Cardiac muscle cell (in vitro differentiated cells and primary cell): ENCODE data around the gene PNMA1. TPM values are rescaled to one million over a fixed set of nuclear protein-coding genes. Genes with fewer than 3 reads are reported as not detected.
A peak's percentile ranks its signal among the peaks of the same experiment; 100 is the strongest.

ENCODE experiments used
- DNase-seq, 2 donors: peaks; one replicate each; pipeline versions ENCODE4 v3.0.0 to v3.0.0-alpha.2; 2010 to 2017; ENCODE audit warnings: low read depth in 1 of 2, low spot score in 1 of 2
- H3K27ac ChIP-seq: fragments of 200-600 bp; sonication (generic); 2 replicates; pipeline ENCODE4 v1.5.1; 2016
- H3K27me3 ChIP-seq: fragments of 200-600 bp; sonication (generic); 2 replicates; pipeline ENCODE4 v1.6.0; 2016; ENCODE audit warnings: control low read depth
- H3K36me3 ChIP-seq: fragments of 200-600 bp; sonication (generic); 2 replicates; pipeline ENCODE4 v1.5.1; 2016; ENCODE audit warnings: control low read depth
- H3K4me1 ChIP-seq: fragments of 200-600 bp; sonication (generic); 2 replicates; pipeline ENCODE4 v1.8.1; 2017; ENCODE audit warnings: low read depth, mild to moderate bottlenecking, mixed run types
- H3K4me3 ChIP-seq: fragments of 200-600 bp; sonication (generic); 2 replicates; pipeline ENCODE4 v1.5.1; 2016; ENCODE audit warnings: mild to moderate bottlenecking
- H3K9me3 ChIP-seq: fragments of 200-600 bp; sonication (generic); 2 replicates; pipeline ENCODE4 v1.5.1; 2017; ENCODE audit warnings: low read depth, mild to moderate bottlenecking, control low read depth
- polyA plus RNA-seq: library from polyadenylated mRNA; unstranded; fragments of >200 nt; fragmentation: Nextera tagmentation; extraction: Ambion mirVana; gene quantifications from 2 replicates; pipeline ENCODE4 v1.2.1, GENCODE V29; 2016
- total RNA-seq: library from RNA; depleted of rRNA; stranded (reverse); fragments of >200 nt; gene quantifications from 2 replicates; pipeline ENCODE4 v1.2.3, GENCODE V29; 2016
- TF ChIP-seq, protein P1 (sequence below): IDR thresholded peaks from 2 replicates; pipeline ENCODE4 v1.5.1; 2012; ENCODE audit warnings: low read depth, mild to moderate bottlenecking, low read length

Gene PNMA1
- total and polyA plus RNA-seq, 2 experiments from 2014 or later = 39.9 to 77.4 TPM

DNA sequence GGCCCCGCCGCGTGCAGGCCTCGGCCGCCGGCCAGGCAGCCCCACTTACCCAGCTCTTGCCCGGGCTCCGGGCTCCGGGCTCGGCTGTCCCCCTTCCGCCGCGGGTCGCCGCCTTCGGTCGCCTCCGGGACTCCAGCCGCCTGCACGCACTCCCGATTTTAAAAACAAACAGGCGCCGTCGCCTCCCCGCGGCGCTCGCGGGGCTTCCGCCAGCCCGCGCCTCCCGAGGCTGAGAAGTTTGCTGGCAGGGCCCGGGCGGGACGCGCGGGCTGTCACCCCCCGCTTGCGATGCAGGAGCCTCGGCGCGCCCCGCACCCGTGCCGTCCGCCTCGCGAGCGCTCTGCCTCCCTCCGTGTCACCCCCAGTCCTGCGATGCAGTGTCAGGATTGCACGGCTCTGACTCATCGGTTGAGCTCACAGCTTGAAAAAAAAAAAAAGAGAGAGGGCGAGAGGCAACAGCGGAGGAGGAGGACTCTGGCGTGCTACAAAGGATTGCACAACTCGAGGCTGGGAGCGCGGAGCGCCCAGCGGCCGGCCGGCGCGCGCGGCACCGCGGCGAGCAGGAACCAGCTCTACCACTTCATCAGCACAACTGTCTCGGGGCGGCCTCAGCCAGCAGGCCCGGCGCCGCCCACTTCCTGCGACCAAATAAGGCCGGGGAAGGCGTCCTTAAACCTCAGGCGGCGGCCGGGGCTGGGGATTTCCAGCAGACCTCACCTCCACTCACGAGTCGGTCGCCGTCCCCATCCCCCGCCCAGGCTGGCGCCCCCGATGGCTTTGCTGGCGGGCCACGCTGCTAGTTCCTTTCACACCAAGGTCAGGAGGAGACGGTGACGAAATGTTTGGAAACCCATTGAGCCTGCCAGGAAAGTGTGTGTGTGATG, 45.8 kb upstream of the PNMA1 start:
- Histone ChIP-seq H3K27ac (peak overlapping the region; percentile 82), H3K4me3 (peak overlapping the region; percentile 63), H3K36me3 (no peaks in the 10 kb centered on the region), H3K27me3 (no peaks in the 10 kb centered on the region), H3K4me1 (peaks cover 44% of the 10 kb centered on the region), H3K9me3 (no peaks in the 10 kb centered on the region)
- TF ChIP-seq, protein P1, sequence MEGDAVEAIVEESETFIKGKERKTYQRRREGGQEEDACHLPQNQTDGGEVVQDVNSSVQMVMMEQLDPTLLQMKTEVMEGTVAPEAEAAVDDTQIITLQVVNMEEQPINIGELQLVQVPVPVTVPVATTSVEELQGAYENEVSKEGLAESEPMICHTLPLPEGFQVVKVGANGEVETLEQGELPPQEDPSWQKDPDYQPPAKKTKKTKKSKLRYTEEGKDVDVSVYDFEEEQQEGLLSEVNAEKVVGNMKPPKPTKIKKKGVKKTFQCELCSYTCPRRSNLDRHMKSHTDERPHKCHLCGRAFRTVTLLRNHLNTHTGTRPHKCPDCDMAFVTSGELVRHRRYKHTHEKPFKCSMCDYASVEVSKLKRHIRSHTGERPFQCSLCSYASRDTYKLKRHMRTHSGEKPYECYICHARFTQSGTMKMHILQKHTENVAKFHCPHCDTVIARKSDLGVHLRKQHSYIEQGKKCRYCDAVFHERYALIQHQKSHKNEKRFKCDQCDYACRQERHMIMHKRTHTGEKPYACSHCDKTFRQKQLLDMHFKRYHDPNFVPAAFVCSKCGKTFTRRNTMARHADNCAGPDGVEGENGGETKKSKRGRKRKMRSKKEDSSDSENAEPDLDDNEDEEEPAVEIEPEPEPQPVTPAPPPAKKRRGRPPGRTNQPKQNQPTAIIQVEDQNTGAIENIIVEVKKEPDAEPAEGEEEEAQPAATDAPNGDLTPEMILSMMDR = no peak
- peak; percentile 96 to 99 for DNase-seq

DNA sequence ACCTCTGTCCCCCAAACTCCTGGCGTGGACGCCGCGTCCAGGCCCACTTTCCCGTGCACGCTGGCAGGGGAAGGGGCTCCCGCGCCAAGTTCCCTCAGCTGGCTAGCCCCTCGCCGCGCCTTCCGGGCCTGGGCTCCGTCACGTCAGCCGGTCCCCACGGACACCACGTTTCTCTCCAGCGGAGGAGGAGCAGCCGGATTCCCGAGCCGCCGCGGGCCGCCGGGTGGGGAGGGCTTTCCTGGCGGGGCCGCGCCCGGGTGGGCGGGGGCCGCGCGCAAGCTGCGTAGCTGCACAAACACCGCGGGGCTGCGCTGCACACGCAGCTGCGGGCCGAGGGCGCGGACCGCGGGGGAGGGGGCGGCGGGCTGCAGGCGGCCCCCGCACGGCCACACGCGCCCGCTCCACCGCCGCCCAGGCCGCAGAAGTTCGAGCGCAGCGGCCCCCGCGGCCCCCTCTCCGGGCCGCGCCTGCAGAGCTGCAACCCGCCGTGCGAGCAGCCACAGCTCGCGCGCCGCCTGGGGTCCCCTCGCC, 45.1 kb upstream of the PNMA1 start:
- peak; percentile 50 to 78 for DNase-seq
- Histone ChIP-seq H3K9me3 (no peaks in the 10 kb centered on the region), H3K36me3 (no peaks in the 10 kb centered on the region), H3K4me1 (peaks cover 45% of the 10 kb centered on the region), H3K27me3 (no peaks in the 10 kb centered on the region), H3K27ac (peak overlapping the region; percentile 82), H3K4me3 (peak overlapping the region; percentile 63)
- TF ChIP-seq, protein P1 = no peak

DNA sequence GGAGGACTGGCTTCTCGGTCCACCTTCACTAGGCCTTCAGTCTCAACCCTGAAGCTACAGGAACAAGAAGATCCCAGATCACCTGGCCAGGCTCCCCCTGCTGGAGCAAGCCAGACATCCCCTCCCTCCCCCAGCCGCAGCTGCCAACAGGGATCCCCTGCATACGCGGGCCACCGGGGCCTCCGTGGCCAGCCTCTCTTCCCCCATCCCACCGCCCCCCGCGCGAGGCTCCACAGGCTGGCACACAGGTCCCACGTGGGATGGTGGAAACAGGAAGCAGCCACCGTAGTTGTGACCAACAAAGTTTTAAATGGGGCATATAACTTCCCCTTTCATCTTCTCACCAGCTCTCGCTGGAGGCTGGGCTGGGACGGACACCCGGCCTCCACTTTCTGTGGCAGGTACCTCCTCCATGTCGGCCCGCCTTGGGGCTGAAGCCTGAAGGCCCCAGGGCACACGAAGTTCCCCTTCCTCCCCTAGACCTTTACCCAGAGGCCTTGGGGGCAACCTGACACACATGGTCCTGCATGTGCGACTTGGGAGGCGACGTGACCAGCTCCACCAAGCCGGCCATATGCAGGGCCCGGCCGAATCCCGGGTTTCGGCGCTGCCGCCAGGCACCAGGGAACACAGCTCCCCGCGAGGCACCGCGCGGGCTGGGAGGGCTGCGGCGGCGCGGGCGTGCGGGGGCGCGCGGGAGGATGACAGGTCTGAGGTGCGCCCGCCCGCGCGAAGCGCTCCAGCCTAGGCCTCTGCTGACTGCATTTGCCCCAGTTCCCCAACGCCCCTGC, 44.4 kb upstream of the PNMA1 start:
- peak; percentile 62 to 70 for DNase-seq
- no peak overlapping the region for H3K27ac ChIP-seq
- no peaks in the 10 kb centered on the region for H3K36me3 ChIP-seq
- H3K4me3 ChIP-seq = peak overlapping the region; percentile 63
- TF ChIP-seq, protein P1 = peak; percentile 65
- no peaks in the 10 kb centered on the region for H3K9me3 ChIP-seq
- peaks cover 51% of the 10 kb centered on the region for H3K4me1 ChIP-seq
- H3K27me3 ChIP-seq = no peaks in the 10 kb centered on the region

DNA sequence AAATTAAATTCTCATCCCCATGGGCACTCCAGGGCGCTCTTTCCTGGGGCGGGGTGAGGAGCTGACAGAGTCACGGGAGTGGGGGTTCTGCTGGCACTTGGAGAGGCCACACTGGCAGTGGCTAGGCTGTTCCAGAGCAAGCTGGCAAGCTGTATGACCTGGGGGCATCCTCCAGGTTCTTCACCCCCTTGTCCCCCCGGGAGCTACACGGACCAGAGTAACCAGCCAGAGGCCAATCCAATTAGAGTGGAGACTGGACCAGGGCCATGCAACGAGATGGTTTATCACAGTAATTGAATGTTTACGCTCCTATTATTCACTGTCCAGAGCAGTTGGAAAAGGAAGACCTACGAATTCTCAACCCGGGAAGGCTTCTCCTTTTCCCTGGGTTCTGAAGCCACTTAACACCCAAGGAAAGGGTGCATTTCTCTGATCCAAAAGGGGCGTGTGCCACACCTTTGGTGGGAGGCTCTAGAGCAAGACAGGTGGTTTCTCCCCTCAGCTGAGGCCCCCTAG, 43.8 kb upstream of the PNMA1 start:
- TF ChIP-seq, protein P1 = no peak
- no peak overlapping the region for H3K4me3 ChIP-seq
- H3K9me3 ChIP-seq = no peaks in the 10 kb centered on the region
- no peaks in the 10 kb centered on the region for H3K27me3 ChIP-seq
- no peak overlapping the region for H3K27ac ChIP-seq
- peaks cover 56% of the 10 kb centered on the region for H3K4me1 ChIP-seq
- DNase-seq = no peak
- H3K36me3 ChIP-seq = no peaks in the 10 kb centered on the region

DNA sequence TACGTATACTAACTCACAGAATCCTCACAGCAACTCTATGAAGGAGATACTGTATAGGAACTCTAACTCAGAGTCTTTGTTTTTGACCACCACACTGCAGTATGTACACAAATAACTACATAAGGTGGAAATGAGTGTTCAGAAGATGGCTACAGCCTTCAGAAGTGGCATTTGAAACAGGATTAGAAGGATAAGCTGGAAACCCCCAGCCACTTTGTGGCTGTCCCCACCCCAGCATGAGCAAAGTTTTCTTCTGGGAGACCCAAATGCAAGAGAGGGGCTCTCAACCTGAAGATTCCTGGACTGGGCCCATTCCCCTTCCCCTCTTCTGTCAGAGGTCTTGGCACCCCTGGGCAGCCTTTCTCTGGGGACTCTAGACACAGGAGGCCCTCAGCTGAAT, 43.2 kb upstream of the PNMA1 start:
- Histone ChIP-seq H3K27me3 (no peaks in the 10 kb centered on the region), H3K4me1 (peaks cover 56% of the 10 kb centered on the region), H3K4me3 (no peak overlapping the region), H3K27ac (no peak overlapping the region), H3K9me3 (no peaks in the 10 kb centered on the region), H3K36me3 (no peaks in the 10 kb centered on the region)
- DNase-seq = no peak
- TF ChIP-seq, protein P1 = no peak
